GM10847 (cell line): ENCODE data around the gene VPREB1.
A peak's percentile ranks its signal among the peaks of the same experiment; 100 is the strongest.

Experiments
- POLR2A ChIP-seq: IDR thresholded peaks from 2 replicates; pipeline ENCODE4 v1.6.1; 2011; ENCODE audit not compliant: insufficient read length; ENCODE audit errors: extremely low read depth

VPREB1 gene

GRCh38 chr22:22244316-22245250 is at the start of gene VPREB1:
VPREB1 (plus strand) TSS chr22:22244786; CDS start chr22:22244814, 28 bp downstream.
- no peak for TF ChIP-seq POLR2A

GRCh38 chr22:22194931-22195264 is 49.7 kb upstream of the VPREB1 start:
- TF ChIP-seq POLR2A: no peak

GRCh38 chr22:22195265-22196017 is 49.1 kb upstream of the VPREB1 start:
- TF ChIP-seq POLR2A: peak; percentile 30

GRCh38 chr22:22196018-22196533 is 48.5 kb upstream of the VPREB1 start:
- no peak for TF ChIP-seq POLR2A

GRCh38 chr22:22196833-22197477 is 47.6 kb upstream of the VPREB1 start:
- no peak for TF ChIP-seq POLR2A

- no peak for TF ChIP-seq POLR2A
Measured at GRCh38 chr22:22197993-22198402, 46.6 kb upstream of the VPREB1 start.

GRCh38 chr22:22198751-22199150 is 45.8 kb upstream of the VPREB1 start:
- no peak for TF ChIP-seq POLR2A

- TF ChIP-seq POLR2A: no peak
Measured at GRCh38 chr22:22199634-22200033, 45.0 kb upstream of the VPREB1 start.

- no peak for TF ChIP-seq POLR2A
Measured at GRCh38 chr22:22200569-22201184, 43.9 kb upstream of the VPREB1 start.

- TF ChIP-seq POLR2A: no peak
Measured at GRCh38 chr22:22201185-22201929, 43.2 kb upstream of the VPREB1 start.

- no peak for TF ChIP-seq POLR2A
Measured at GRCh38 chr22:22201930-22202343, 42.6 kb upstream of the VPREB1 start.

- no peak for TF ChIP-seq POLR2A
Measured at GRCh38 chr22:22203048-22203971, 41.3 kb upstream of the VPREB1 start.

- no peak for TF ChIP-seq POLR2A
Measured at GRCh38 chr22:22207845-22208564, 36.6 kb upstream of the VPREB1 start.
